Adrenal gland (tissue), 5 donors: Measurements from ENCODE around the gene CDK5R1.

Experiments used
- POLR2A ChIP-seq, 2 donors: fragments of 450-650 bp; IDR thresholded peaks; one replicate each; pipeline ENCODE4 v1.6.1; 2017; ENCODE audit warnings: antibody characterized with exemption in 2 of 2, mild to moderate bottlenecking in 2 of 2, moderate library complexity in 1 of 2
- TF ChIP-seq, protein P1 (sequence below), 6 experiments: fragments of 450-650 bp in 4 of 6; fragments of 200-600 bp in 2 of 6; sonication (generic) in 1 of 6; IDR thresholded peaks; 1 replicate in 5 of 6; 2 replicates in 1 of 6; pipeline versions ENCODE4 v1.5.1 to v1.8.0; 2016 to 2021; ENCODE audit warnings: antibody characterized with exemption in 6 of 6, mild to moderate bottlenecking in 2 of 6, moderate library complexity in 1 of 6
- donor health status: DM: no; HTN: no; CAD: no.

DNA sequence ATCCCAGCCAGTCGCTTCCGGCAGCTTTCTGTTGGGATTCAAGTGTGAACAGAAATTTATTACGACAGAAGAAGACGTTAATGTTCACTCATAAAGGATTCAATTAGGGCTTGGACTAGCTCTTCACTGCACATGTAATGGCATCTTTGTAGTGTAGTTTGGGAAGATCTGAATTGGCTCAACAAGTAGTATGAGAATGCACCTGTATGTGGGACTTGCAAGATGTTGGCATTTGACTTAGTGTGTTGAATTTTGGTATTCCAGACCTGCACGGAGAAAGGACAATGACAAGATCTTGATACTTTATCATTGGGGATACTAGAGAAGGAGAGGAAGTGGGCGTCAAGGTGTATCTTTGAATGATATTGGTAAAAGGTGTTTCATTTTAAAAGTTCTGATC, 41.3 kb upstream of the CDK5R1 start:
- TF ChIP-seq, protein P1, sequence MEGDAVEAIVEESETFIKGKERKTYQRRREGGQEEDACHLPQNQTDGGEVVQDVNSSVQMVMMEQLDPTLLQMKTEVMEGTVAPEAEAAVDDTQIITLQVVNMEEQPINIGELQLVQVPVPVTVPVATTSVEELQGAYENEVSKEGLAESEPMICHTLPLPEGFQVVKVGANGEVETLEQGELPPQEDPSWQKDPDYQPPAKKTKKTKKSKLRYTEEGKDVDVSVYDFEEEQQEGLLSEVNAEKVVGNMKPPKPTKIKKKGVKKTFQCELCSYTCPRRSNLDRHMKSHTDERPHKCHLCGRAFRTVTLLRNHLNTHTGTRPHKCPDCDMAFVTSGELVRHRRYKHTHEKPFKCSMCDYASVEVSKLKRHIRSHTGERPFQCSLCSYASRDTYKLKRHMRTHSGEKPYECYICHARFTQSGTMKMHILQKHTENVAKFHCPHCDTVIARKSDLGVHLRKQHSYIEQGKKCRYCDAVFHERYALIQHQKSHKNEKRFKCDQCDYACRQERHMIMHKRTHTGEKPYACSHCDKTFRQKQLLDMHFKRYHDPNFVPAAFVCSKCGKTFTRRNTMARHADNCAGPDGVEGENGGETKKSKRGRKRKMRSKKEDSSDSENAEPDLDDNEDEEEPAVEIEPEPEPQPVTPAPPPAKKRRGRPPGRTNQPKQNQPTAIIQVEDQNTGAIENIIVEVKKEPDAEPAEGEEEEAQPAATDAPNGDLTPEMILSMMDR (IDR thresholded peaks at IDR 0.05), result no peak
- TF ChIP-seq POLR2A (IDR thresholded peaks at IDR 0.05), result no peak
